Fibroblast of mammary gland (primary cell): ENCODE results near the gene SKAP2.

ENCODE experiments used
- DNase-seq: peaks from one replicate; pipeline ENCODE4 v3.0.0-alpha.2; 2010; ENCODE audit warnings: low read depth
- H3K4me3 ChIP-seq: 2 replicates; pipeline ENCODE4 v1.5.1; 2011; ENCODE audit warnings: low read depth, mild to moderate bottlenecking, low read length, moderate library complexity; ENCODE audit not compliant: control insufficient read depth
- TF ChIP-seq, protein P1 (sequence below): conservative IDR thresholded peaks from 2 replicates; pipeline ENCODE4 v1.5.1; 2011; ENCODE audit warnings: low read depth, low read length, inconsistent platforms; ENCODE audit not compliant: control insufficient read depth, insufficient read depth

The SKAP2 gene

DNA sequence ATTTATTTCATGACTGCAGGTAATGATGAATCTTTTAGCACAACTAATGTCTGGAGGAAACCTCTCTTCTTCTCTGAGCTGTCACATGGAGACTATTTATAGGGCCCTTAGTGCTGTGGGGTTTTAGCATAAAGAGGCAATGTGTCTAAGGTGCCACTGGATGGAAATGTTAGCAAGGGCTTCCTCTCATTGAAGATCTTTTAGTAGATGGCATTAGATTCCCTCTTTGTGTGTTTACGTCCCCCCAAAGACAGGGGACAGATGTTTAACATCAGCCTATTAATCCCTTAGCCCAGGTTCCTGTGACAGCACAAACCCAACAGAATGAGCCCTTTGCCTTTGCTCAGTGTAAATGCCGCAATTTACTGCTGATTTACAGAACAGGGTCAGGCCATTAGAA lies 208.6 kb downstream of the SKAP2 start:
- DNase-seq = no peak
- TF ChIP-seq, protein P1, sequence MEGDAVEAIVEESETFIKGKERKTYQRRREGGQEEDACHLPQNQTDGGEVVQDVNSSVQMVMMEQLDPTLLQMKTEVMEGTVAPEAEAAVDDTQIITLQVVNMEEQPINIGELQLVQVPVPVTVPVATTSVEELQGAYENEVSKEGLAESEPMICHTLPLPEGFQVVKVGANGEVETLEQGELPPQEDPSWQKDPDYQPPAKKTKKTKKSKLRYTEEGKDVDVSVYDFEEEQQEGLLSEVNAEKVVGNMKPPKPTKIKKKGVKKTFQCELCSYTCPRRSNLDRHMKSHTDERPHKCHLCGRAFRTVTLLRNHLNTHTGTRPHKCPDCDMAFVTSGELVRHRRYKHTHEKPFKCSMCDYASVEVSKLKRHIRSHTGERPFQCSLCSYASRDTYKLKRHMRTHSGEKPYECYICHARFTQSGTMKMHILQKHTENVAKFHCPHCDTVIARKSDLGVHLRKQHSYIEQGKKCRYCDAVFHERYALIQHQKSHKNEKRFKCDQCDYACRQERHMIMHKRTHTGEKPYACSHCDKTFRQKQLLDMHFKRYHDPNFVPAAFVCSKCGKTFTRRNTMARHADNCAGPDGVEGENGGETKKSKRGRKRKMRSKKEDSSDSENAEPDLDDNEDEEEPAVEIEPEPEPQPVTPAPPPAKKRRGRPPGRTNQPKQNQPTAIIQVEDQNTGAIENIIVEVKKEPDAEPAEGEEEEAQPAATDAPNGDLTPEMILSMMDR = no peak
- no peak overlapping the region for H3K4me3 ChIP-seq

DNA sequence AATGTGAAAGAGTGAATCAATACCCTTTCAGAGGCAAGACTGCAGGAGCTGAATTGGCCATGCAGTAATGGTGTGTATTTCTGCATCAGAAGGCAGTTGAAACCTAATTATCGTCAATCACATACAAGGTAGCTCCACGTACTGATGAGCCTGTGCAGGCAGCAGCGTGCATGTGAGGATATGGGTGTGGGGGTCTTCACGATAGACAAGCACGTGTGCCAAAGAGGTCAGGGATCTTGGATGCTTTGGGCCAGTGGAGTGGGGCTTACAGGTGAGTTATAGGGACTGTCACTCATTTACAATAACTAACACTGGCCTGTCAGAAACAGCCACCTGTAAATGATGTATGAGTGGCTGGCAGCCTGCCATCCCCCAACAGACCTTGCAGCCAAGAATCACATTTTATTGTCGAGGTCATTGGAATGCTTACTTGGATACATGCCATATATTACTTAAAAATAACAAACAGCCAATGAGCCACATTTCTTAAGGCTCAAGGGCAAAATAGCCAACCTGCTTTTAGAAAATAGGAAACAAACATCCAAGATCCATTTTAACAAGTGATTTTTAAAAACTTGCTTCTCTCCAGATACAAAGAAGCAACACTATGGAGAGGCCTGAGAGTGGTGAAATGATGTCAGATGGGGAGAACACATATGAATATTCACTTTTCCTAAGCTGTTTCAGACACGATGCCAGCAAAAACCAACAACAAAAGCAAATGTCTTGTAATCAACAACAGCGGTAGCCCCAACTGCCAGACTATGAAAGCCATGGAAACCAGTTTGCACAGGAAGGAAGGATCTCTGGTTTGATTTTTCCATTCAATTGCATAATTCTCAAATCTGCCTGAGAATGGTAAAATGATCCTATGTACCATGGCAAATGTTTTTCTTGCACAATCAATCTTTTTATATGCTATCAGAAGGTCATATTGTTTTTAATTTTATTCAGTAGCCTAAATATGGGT lies 210.7 kb downstream of the SKAP2 start:
- DNase-seq = peak; percentile 7
- TF ChIP-seq, protein P1 = no peak
- no peak overlapping the region for H3K4me3 ChIP-seq

DNA sequence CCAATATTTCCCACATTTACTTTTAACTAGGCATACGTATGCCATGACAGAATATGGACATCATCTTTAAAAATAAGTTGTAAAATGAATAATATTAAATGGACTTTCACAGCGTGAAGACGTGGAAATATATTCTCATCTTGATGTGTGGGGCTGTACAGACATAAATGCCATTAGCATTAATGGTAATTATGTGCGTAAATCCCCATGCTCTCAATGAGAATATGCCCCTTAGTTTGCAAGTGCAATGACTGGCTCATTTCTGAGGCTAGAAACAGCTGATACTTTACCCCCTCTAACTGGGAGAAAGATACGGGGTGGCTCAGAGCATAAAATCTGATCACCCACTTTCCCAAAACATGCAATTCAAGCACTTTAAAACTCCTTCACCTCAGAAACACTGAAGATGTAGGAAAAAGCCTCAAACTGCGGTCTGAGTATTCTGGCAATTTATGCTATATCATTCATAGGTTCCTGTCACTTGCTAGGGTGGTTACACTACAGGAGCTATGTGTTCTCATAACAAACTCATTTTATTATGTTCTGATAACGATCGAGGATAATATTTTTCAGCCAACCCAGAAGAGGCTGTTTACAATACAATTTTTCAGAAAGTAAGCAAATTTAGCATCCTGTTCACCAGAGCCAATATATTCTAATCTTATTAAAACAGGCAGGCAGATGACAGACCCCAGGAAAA lies 211.8 kb downstream of the SKAP2 start:
- no peak overlapping the region for H3K4me3 ChIP-seq

DNA sequence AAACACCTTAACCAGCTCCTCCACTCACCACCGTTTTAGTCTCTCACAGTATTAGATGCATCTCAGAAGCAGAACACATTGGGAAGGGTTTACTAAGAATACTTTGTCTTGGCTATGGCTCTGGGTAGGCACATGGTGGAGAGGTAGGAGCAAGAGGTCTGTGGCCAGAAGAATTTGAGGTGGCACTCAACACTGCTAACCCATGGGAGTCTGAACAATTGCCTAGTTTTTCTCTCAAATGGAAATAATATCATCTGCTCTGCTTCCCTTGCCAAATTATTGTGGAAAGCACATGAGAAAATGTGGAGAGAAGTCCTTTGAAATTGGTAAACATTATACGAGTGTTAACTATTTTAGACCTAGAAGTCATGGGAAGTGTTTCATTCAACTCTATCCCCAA lies 214.3 kb downstream of the SKAP2 start:
- no peak for DNase-seq
- TF ChIP-seq, protein P1 = no peak
- H3K4me3 ChIP-seq = no peak overlapping the region

More for the DNA sequence above, 211.8 kb downstream of the SKAP2 start:
- TF ChIP-seq, protein P1 = no peak
- DNase-seq = no peak

DNA sequence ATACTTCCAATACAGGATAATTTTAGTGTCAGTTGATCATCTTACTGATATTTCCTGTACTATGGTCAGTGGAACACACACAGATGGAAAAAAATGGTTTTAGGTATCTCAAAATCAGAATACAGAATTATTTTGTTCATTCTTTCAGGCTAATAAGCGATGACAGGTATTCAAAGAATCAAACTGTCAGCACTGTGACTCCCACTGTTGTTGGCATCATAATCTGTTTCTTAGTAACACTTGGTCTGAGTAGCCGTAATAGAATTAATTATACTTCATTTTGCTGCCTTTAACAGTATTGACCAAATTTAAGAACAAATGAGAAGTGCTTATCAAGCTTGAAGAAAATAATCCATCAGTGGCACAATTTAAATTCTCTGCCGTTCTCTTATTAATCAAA lies 215.0 kb downstream of the SKAP2 start:
- TF ChIP-seq, protein P1 = no peak
- DNase-seq = no peak
- no peak overlapping the region for H3K4me3 ChIP-seq

DNA sequence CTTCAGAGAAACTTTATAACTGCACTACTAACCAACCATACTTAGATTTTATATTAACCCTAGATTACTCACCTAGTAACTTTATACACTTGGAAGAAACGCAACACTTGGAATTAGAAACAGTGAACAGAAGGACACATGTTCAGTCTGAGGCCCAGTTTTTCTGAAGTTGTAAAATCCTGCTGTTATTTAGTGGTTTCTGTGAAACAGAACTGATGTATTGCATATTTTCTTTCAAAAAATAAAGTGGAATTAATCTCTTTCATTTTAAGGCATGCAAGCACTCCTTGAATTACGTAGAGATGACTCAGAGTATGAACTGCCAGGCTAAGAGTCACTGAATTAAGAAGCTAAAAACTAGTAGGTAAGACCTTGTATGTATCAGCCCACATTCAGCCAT lies 215.8 kb downstream of the SKAP2 start:
- peak; percentile 82 for DNase-seq
- TF ChIP-seq, protein P1 = no peak
- no peak overlapping the region for H3K4me3 ChIP-seq
